Measurements from ENCODE around the gene ATF4. TPM values are rescaled to one million over a fixed set of nuclear protein-coding genes. Genes with fewer than 3 reads are reported as not detected.

ATF4 gene
- total RNA-seq, 1 experiment from 2014 or later, result 608 TPM

DNA sequence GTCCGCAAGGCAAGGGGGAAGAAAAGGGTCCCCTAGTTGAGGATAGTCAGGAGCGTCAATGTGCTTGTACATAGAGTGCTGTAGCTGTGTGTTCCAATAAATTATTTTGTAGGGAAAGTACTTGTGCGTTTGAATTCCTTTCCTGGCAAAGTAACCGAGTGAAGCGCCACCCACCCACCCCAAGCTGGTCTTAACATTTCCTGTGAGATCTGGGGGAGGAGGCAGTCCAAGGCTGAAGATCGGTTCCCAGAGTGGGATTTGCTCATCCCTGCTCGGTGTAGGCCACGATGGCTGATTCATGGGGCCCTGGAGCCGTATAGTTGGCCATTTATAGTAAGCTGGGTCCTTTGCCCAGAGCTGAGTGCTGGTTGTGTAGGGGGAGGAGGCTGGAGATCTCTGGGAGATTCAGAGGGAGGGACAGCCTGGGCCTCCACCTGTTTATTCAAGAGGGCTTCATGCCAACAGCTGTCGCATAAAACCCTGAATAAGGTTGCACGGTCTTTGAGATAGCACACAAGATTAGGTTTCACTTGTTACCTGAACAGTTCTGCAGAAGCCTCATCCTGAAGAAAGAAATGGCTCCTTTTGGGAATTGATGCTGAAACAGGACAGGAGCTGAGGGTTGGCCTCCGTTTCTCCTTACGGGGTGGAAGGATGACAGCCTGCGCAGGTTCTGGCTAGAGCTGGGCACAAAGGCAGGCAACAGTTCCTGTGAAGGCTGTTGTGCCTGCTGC is 2.4 kb downstream of the ATF4 start:
- ATAC-seq (no peak), DNase-seq (ENCODE audit: low read depth, low spot score) (no peak)

DNA sequence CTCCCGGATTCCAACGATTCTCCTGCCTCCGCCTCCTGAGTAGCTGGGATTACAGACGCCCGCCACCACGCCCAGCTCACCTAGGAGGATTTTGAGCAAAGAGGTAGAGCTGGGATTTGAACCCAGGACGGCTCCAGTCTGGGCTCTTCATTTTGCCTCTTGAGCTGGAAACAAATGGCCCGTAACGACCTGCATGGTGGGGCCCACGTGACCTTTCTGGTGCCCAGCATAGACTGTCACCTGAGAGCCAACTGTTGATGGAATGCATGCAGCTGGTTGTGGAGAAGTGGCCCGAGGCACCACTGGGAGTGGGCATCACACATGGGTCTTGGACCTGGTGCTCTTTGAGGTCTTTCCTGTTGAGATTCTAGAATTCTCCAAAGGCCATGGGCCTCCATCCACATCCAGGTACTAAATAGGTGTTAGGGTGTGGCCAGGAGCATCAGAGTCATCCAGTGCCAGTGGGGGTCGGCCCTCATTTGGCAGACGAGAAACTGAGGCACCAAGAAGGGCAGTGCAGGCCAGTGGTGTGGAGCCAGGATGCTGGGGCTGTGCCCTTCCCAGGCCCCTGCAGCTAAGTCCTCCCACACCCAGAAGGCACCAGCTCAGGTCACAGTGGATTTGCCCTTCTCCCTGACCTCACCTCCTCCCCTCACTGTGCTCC is 3.9 kb downstream of the ATF4 start:
- no TSS peak for BruUV-seq (replicated peaks)
- Histone ChIP-seq H3K27ac (ENCODE audit: low read depth, low read length) (no peak overlapping the region), H3K27me3 (ENCODE audit: insufficient read depth, low read length) (no peaks in the 10 kb centered on the region), H3K9ac (ENCODE audit: low read length) (no peak overlapping the region), H4K20me1 (ENCODE audit: insufficient read depth) (peaks cover 25% of the 10 kb centered on the region; the same call in 1 of the 2 replicates), H3K4me3 (replicated peaks in 1 of 2; ENCODE audit: low read depth in 1 of 2, low read length in 2 of 2) (no peak overlapping the region), H3K9me2 (ENCODE audit: insufficient read depth) (no peaks in the 10 kb centered on the region), H3K9me3 (ENCODE audit: control insufficient read depth in 1 of 2, insufficient read depth in 1 of 2, low read depth in 1 of 2, low read length in 2 of 2) (no peaks in the 10 kb centered on the region), H3K79me2 (ENCODE audit: insufficient read depth, low read length) (peaks cover 50% of the 10 kb centered on the region), H3K36me3 (ENCODE audit: control insufficient read depth in 1 of 2, insufficient read depth in 2 of 2, low read length in 2 of 2) (peaks cover 15 to 43% of the 10 kb centered on the region in 2 experiments; a peak in 3 of 4 replicates), H3K4me1 (ENCODE audit: control insufficient read depth in 1 of 2, insufficient read depth in 2 of 2, low read length in 2 of 2) (peaks cover 9 to 29% of the 10 kb centered on the region in 2 experiments; a peak in 3 of 4 replicates), H2AFZ (ENCODE audit: low read depth, low read length, poor library complexity, severe bottlenecking) (no peak overlapping the region), H3K4me2 (ENCODE audit: low read length) (no peak overlapping the region)
- DNase-seq (ENCODE audit: low read depth, low spot score) (no peak), ATAC-seq (no peak)
- intact Hi-C loops (cut with micrococcal nuclease), result loop anchor here (5.0 kb wide), 1 partner anchor 207 kb away; the partner anchor contains the start of gene RPL3
- CTCF ChIA-PET, result interaction anchor here (1.0 to 3.9 kb wide), 5 partner anchors 23 to 654 kb away, joined by 3 to 11 read pairs (median 5); partner anchors contain the start of gene MIEF1
- RAD21 ChIA-PET (ENCODE audit: low non-redundant PET in 1 of 2, low total read pairs in 2 of 2, uncharacterized antibody in 2 of 2, unreplicated experiment in 2 of 2), result interaction anchor here in 1 of 2 experiments (0.7 kb wide), 2 partner anchors 46 to 542 kb away, joined by 3 to 7 read pairs; no protein-coding TSS in a partner anchor
- TF ChIP-seq POLR2AphosphoS5 (IDR thresholded peaks at IDR 0.05; ENCODE audit: low read depth, low read length) (peak; percentile 45; the same call in 1 of the 2 replicates), JUND (IDR thresholded peaks at IDR 0.05) (no peak)
- POLR2A ChIA-PET, result interaction anchor here (0.7 to 1.7 kb wide), 7 partner anchors 10 to 517 kb away, joined by 3 to 12 read pairs (median 4); partner anchors contain the start of gene MIEF1

More for the DNA sequence above, 2.4 kb downstream of the ATF4 start:
- no peaks in the 10 kb centered on the region for H3K27me3 ChIP-seq (ENCODE audit: insufficient read depth, low read length)
- H3K9me2 ChIP-seq (ENCODE audit: insufficient read depth), result no peaks in the 10 kb centered on the region
- peak overlapping the region; percentile 99 for H3K27ac ChIP-seq (ENCODE audit: low read depth, low read length)
- BruUV-seq (replicated peaks), result no TSS peak
- H3K4me2 ChIP-seq (ENCODE audit: low read length), result peak overlapping the region; percentile 75; the same call in 1 of the 2 replicates
- peak overlapping the region; percentile 12; the same call in 1 of the 2 replicates for H3K9ac ChIP-seq (ENCODE audit: low read length)
- peaks cover 15 to 34% of the 10 kb centered on the region in 2 experiments; a peak in 3 of 4 replicates for H3K36me3 ChIP-seq (ENCODE audit: control insufficient read depth in 1 of 2, insufficient read depth in 2 of 2, low read length in 2 of 2)
- RAD21 ChIA-PET (ENCODE audit: low non-redundant PET in 1 of 2, low total read pairs in 2 of 2, uncharacterized antibody in 2 of 2, unreplicated experiment in 2 of 2), result no interaction called here
- intact Hi-C loops (cut with micrococcal nuclease), result loop anchor here (5.0 kb wide), 1 partner anchor 205 kb away; the partner anchor contains the start of gene RPL3
- H3K79me2 ChIP-seq (ENCODE audit: insufficient read depth, low read length), result peaks cover 49% of the 10 kb centered on the region
- no peak overlapping the region for H2AFZ ChIP-seq (ENCODE audit: low read depth, low read length, poor library complexity, severe bottlenecking)
- peaks cover 17 to 37% of the 10 kb centered on the region in 2 experiments for H3K4me1 ChIP-seq (ENCODE audit: control insufficient read depth in 1 of 2, insufficient read depth in 2 of 2, low read length in 2 of 2)
- TF ChIP-seq POLR2AphosphoS5 (IDR thresholded peaks at IDR 0.05; ENCODE audit: low read depth, low read length) (peak; percentile 89; the same call in 1 of the 2 replicates), EZH2phosphoT487 (IDR thresholded peaks at IDR 0.05; ENCODE audit: borderline replicate concordance) (no peak), TCF7L2 (IDR thresholded peaks at IDR 0.05; ENCODE audit: borderline replicate concordance, extremely low read depth, insufficient read depth, insufficient read length) (no peak), POLR2A (IDR thresholded peaks at IDR 0.05; ENCODE audit: borderline replicate concordance, extremely low read depth, insufficient read depth, insufficient read length) (peak; percentile 25), ZFX (IDR thresholded peaks at IDR 0.05) (no peak)
- POLR2A ChIA-PET, result interaction anchor here (1.1 to 1.7 kb wide), 3 partner anchors 21 to 203 kb away, joined by 4 to 6 read pairs (median 5); partner anchors contain the start of genes MIEF1 and RPL3
- no peaks in the 10 kb centered on the region for H3K9me3 ChIP-seq (ENCODE audit: control insufficient read depth in 1 of 2, insufficient read depth in 1 of 2, low read depth in 1 of 2, low read length in 2 of 2)
- no peak overlapping the region for H3K4me3 ChIP-seq (replicated peaks in 1 of 2; ENCODE audit: low read depth in 1 of 2, low read length in 2 of 2)
- CTCF ChIA-PET, result interaction anchor here (3.0 to 3.9 kb wide), 2 partner anchors 21 to 26 kb away, joined by 9 to 11 read pairs; partner anchors contain the start of gene MIEF1
- peaks cover 16% of the 10 kb centered on the region; the same call in 1 of the 2 replicates for H4K20me1 ChIP-seq (ENCODE audit: insufficient read depth)
